Glomerular endothelial cell (primary cell): ENCODE measurements around the gene NCAPH2. TPM values are rescaled to one million over a fixed set of nuclear protein-coding genes. Genes with fewer than 3 reads are reported as not detected.

ENCODE experiments used
- DNase-seq: peaks from one replicate; pipeline ENCODE4 v3.0.0-alpha.2; 2011; ENCODE audit warnings: low read depth, low spot score; ENCODE audit errors: extremely low read depth
- total RNA-seq: library from RNA; depleted of rRNA; stranded (reverse); fragments of >200 nt; gene quantifications from 2 replicates; pipeline ENCODE4 v1.2.3, GENCODE V29; 2015

Gene NCAPH2
- total RNA-seq, result 20.9 and 30.9 TPM in 2 replicates

DNA sequence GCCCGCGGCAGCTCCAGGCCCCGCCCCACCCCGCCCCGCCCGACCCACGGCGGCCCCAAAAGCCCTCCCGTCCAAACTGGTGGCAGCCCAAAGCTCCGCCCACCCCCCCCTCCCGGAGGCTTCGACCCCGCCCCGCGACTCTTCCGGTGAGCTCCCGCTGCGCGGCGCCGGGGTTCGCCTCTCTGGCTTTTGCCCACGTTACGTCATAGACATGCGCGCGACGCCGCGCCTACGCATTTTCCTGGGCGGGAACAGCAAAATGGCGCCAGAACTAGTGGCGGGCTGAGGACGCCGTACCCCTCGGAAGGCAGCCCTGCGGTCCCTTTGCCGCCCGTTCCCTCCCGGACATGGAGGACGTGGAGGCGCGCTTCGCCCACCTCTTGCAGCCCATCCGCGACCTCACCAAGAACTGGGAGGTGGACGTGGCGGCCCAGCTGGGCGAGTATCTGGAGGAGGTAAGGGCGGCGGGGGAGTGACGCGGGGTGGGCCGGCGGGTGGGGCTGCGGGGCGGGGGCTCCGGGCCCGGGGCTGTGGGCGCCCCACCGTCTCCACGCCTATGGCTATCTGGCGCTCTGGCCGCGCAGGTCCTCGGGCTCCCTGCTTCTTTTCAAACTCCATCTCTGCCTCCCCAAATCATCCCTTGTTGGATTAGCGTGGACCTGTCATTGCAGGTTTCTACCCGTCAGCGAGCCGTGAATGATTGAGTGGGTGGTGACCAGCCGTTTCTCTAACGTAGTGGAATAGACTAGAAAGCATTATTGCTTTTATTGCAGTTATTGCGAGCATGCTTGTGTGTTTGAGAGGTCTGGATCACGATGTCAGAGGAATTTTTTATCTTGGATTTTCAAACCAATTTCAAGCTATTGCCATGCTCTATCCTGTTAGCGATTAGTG, at the start of gene NCAPH2:
NCAPH2 (plus strand) TSS at position 234 of the 894 bp plus-strand sequence; CDS start at position 348, 114 bp downstream.
- no peak for DNase-seq

DNA sequence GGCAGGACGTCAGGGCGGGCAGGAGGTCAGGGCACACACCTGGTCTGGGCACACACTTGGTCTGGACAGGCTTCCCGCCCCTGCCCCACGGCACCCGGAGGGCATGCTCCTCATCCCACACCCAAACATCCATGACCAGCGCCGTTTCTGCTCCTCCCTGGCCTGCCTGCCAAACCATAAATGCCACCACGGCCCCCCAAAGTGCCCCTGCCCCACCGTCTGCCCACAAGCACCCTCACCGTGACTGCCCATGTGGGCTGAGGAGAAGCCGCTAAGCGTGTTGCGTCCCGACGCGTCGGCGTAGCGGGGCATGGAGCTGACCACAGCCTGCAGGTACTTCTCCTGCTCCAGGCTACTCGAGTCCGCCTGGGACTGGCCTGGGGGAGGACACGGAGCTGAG, 49.0 kb upstream of the NCAPH2 start:
- DNase-seq, result no peak

DNA sequence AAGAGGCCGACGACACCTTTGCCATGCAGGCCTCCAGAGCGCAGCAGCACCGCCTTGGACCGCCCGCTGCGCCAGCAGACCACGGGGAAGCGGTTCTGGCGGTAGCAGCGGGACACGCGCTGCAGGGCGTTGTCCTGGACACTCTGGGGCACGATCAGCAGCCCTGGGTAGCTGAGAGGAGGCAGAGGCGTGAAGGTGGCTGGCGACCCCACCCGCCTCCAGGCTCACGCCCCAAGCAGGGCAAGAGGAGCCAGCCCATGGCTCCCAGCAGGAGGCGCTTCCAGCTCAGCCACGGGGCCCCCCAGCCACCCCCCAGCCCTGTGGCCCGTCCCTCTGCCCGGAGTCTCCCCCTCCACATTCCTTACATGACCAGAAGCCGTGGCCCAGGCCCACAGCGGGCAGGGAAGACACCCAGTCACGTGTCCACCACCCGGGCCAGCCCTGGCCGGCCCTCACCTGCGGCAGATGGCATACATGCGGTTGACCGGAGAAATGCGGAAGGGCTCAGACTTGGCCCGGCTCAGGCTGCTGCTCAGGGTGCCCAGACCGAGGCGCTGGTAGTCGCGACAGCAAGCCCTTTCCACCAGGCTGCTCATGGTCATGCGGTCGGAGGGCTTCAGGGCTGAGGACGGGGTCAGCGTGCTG, 48.4 kb upstream of the NCAPH2 start:
- no peak for DNase-seq

DNA sequence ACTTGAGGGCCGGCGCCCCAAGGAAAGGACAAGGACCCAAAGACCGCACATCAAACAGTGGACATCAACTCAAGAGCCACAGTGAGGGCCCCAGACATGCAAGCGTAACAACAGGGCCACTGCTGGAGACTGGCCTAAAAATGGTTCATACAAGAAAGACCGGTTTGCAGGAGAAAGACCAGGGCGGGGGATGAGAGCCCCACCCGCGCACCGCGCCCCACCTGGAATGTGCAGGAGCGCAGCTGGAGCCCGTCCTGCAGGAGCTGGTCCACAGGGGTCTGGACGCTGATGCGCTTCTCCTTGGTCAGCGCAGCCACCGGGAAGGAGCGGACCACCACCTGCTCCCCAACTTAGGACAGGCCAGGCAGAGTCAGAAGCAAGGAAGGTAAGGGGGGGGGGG, 47.1 kb upstream of the NCAPH2 start:
- DNase-seq, result no peak

DNA sequence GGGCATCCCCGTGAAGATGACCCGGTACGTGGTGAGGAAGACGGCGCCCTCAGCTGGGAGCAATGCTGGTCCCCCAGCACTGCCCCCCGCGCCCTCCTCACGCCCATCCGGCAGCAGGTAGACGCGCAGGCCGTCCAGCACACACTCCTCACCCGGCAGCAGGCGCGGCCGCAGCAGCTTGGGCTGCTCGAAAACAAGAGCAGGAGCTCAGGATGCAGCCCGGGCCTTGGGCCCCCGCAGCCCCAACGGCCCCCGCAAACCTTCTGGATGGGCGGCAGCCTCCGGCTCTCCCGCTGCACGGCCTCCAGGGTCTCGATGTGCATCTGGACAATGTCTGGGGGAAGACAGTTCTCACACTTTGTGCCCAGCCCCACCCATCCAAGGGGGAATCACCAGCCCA, 46.5 kb upstream of the NCAPH2 start:
- DNase-seq, result no peak

DNA sequence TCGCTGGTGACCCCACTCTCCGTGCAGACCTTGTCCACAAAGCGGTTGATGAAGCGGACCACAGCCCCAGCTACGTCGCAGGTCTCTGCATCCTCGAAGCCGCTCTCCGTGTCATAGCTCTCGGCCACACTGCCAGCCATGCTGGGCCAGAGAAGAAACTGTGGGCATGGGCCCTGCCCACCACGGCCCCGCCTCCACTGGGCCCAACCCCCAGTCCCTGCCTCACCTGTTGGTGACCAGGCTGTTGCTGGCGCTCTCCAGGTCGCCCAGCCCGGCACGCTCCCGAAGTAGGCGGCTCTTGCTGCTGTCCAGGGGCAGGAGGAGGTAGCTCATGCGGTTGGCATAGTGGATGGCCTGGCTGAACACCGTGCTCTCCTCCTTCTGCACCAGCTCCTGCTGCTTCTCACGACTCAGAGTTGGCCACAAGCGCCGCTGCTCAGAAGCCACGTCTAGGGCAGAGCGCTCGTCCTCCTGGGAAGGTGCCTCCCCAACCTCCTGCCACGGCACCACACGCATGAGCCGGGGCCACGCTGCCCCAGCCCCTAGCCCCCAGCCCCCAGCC, 46.0 kb upstream of the NCAPH2 start:
- no peak for DNase-seq

DNA sequence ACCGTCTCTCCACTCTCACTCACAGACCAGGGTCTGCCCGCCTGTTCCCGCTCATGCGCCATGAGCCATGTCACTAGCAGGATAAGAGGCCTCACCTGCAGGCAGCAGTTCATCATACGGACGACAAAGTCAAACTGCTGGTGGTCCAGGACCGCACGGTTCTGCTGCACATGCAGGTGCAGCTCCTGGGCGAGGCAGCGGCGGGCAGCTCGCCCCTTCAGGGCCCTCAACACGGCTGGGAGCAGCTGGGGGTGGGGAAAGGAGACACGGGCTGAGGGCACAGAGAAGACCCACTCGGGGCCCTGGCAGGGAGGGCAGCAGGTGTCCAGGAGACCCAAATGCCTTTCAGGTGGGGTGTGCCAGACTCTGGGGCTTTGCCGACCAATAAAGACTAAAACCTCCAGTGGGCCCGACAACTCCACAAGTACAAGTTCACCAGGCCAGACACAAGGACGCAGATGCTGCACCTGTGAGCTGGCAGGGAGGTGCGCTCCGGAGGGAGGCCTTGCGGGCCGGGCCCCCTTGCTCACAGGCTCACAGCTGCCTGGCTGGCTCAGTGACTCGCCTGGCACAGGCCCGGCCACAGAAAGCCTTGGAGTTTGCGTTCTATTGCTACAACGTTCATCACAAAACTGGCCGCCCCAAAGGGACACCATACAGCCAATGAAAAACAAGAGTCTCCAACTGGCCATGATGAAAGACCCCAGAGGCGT, 44.7 kb upstream of the NCAPH2 start:
- DNase-seq, result no peak

DNA sequence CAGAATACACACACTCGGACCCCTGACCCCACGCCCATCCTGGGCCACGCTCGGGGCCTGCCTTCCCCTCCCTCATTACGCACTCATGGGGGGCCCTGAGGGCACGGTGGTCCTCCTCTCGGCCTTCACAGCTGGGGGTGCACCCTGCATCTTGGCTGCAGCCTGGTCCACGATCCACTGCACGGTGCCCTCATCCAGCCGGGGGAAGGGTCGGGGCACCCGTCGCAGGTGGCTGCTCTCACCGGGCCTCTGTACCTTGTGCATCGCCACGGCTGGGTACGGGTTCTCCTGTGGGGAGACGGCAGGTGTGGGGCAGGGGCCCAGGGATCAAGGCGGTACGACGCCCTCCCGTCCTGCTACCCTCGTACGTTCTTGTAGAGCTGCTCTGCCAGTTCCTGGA, 43.6 kb upstream of the NCAPH2 start:
- no peak for DNase-seq

DNA sequence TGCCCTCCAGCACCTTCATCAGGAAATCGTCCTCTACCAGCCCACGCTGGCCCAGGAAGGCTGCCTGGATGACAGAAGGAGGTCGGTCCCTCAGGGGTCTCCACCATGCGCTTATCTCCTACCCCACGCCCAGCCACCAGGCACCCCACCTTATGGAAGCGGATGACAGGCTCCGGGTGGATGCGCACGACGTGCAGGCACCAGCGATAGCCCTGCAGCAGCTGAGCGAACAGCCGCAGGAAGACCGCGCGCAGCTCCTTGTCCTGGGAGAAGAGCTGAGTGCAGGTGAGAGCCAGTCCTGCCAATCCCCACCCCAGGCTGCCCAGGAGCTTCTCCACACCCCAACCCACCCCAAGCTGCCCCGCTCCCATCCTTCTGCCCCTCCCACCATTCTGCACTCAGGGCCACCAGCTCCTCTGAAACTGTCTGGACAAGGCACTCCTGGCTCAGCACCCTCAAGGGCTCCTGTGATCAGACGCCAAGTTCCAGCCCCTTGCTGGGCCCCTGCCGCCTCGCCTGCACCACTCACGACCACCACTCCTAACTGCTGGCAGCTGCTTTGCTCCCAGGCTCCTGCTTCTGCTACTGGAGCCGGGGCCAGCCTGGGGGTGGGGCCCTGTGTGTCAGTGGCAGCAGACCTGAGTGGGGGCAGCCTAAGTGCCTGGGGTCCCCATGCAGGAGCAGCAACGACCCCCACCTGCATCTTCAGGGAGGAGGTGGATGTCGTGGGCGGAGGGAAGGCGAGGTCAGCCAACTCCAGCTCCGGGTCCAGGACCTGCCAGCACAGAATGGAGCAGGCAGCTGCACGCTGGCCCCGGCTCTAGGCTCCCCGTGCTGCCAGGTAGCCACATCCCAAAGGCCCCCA, 42.7 kb upstream of the NCAPH2 start:
- no peak for DNase-seq

DNA sequence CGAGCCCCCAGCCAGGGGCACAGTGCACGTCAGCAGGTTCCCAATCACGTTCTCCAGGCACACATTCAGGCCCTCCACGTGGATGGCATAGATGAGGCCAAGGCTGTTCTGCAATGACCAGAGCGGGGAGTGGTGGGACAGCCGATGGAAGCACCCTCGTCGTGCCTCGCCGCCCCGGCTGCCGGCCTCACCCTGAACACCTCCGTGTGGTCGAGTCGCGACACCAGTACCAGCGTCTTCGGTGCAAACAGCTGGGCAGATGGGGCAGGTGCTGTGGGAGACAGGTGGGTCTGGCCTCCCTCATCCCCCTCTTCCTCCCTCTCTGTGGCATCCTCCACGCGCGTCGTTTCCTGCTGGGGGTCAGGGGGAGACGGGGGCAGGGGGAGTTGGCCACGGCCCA, 40.7 kb upstream of the NCAPH2 start:
- DNase-seq, result no peak

DNA sequence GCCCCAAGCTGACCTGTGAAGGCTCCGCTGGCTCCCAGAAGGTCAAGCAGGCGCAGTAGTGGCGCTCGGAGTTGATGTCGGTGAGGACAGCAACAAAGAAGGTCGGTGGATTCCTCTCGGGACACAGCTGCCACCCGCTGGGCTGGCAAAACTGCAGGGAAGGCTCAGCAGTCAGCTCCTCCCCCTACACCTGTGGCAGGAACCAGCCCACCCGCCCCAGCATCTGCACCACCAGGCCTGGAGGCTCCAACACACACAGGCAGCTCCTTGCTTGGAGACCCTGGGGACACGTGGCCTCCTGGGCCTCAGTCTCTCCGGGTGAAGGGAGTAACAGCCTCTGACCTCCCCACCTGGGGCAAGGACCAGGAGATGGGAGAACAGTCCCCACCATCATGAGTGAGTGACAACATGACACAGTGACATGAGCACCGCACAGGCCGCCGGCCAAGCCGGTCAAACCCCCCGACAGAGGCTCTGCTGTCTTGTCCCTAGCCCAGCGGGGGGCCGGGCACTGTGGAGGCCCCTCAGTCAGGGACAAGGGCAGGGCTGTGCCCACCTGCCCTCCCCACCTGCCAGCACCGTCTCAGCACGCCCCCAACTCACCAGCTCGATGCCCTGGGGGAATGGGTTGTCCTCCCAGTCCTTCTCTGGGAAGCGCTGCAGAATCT, 40.1 kb upstream of the NCAPH2 start:
- no peak for DNase-seq

DNA sequence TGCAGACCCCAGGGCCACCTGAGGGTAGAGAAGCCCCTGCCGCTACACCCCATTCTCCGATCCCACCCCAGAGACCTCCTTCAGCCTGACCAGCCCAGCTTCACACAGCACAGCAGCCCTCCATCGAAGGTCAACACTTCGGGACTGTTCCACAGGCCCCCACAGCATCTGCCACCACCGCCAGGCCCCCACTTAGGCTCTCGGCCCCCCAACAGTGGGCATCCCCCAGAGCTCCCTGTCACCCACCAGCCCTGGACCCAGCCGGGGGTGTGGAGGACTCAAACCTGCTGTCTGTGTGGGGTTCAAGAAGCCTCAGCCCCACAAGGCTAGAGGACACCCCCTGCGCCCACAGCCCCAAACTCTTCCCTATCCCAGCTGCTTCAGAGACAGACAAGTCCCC, 39.4 kb upstream of the NCAPH2 start:
- DNase-seq, result no peak

DNA sequence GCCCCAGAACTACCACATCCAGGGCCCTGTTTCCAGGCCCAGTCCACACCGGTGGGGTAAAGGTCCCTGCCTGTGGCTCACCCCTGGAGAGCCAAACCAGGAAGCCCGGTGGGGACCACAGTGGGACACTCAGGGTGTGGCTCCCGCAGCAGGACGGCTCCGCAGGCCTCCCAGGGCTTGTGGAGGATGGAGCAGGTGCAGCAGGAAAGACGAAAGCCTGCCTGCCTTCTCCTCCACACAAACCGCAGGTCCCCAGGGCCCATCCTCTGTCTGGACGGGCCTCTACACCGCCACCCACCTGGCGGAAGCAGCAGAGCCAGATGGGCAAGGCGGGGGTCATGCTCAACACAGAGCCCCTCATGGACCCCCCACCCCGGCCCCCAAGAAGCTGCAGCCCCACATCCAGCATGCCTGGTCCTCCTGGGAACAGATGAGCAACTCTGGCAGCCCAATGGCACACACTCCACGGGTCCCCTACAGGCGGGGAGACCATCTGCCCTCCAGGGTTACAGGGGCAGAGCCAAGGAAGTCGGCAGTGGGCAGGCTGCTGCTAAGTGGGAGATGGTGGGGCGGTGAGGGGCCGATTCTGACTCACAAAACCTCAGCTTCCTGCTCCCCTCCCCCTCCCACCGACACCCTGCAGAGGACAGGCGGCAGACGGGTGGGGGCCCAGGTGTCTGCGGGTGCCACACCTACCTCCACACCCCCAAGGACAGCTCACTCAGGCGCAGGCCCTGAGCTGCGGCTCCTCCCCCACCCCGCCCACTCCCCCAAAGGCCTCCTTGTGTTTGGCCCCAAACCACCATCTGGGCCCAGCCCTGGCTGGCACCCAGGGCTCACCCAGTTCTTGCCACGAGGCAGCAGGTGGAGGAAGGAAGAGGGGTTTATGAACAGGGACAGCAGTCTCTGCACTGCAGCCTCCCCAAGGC, 38.4 kb upstream of the NCAPH2 start:
- no peak for DNase-seq

DNA sequence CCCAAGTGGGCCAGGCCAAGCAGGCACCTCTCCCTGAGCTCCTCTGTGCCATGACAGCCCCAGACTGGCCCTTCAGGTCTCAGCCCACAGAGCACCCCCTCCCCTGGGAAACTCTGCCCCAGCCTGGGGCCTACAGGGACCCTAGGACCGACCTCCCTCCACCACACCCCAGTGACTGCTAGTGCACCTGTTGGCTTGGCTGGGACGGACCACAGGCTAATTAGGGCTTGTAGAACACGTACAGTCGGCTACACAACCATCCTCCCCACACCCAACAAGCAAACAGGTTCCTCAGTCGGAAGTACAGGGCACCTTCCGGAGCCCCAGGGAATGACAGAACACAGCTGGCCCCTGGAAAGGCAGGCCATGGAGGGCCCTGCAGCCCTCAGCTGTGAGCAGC, 37.5 kb upstream of the NCAPH2 start:
- no peak for DNase-seq

DNA sequence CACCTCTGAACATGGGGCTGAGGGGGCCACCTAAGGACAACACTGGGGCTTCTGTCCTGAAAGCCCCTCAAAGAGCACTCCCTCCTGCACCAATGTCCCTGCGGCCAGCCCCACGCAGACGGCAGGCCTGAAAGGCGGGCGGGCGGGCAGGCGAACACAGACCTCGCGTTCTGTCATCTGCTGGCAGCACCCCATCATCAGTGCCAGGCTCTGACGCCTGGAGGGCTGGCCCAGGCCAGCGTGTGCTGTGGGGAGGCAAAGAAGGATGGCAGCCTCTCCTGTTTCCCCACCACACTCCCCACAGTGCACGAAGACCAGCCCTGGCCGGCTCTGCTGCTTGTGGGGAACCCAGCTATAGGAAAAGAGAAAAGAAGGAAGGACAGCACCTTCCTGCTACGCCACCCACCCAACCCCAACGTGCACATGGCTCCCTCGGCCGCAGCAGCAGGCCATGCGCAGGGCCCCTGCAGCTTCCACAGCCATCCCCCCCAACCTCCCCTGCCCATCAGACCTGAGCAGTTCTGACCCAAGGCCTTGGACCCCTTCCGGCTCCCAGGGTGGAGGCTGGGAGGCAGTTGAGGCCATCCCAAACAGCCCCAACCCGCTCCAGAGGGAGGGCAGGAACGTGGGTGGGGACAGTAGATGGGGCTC, 36.7 kb upstream of the NCAPH2 start:
- DNase-seq, result no peak

DNA sequence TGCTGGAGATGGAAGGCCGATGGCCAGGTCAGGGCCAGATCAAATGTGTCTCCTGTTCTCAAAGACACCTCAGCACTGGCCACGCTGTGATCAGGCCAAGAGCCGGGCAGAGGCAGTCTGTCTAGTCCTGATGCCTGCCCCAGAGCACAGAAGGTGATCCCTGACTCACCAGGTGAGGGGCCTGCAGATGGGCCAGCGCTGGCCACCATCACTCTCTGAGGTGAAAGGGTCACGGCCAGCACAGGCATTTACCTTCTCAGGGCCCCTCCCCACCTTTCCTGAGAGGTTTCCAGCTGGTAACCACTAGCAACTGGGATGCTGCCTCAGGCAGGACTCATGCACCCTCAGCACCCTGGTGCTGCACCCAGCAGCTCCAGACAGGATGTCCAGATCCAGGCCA, 36.1 kb upstream of the NCAPH2 start:
- no peak for DNase-seq

DNA sequence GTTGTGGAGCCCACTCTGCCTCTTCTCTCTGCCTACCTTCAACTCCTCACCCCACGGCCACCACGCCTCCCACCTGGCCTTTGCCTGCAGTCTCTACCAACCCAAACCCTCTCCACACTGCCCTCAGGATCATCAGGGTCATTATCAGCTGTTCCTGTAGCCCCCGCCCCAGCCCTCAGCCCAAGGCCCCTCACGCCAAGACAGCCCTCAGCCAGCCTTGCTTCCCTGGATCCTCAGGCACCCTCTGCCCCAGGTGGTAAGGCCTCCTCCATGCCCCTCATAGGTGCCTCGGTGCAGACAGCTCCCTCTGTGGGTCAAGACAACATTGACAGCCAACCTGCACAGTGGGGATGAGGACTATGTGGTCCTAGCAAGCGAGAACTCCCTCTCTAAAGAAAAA, 34.9 kb upstream of the NCAPH2 start:
- no peak for DNase-seq
